GM18499 (cell line): ENCODE results near the gene ARL6IP5.

Source experiments
- ATAC-seq: cut with Tn5 transposase; IDR thresholded peaks from one replicate; pipeline ENCODE4 v1.9.1; 2021; ENCODE audit warnings: moderate number of reproducible peaks; ENCODE audit not compliant: insufficient read depth, unreplicated experiment

Gene ARL6IP5

DNA sequence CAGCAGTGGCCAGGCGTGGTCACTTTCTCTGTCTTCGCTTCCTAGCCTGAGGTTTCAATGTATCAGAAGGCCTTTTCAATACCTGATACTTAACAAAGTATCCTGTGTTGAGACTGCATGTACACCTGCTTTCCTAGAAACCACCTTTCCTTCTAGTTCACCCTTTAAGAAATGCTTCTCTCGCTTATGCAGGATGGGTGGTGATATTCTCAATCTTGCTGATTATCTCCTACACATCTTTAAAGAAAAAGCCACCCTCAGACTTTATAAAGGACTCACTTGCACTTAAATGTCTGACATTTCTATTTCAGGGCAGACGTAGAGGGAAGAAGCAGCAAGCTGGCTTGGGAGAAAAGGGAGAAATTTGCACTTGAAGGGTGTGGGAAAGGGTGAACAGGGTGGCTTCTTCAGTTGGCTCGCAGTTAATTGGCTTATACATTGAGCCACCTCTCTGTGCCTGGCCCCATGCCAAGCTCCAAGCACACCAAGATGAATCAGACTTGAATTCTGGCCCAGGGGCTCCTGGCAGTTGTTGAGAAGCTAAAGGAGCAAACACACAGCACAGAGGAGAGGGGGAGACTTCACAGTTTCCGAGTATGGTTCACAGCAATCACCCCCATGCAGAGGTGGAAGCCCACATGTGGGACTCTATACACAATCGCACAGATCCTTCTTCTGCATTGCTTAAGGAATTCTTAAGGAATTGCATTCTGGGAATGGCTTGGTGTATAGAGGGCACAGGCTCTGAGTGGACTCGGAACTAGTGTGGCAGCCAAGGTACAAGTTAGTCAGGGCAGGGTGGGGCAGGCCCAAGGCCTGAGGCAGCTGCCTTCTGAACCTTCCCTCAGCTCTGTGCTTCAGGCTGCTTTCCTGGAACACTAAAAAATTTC is 1.3 kb downstream of the ARL6IP5 start:
- no peak for ATAC-seq

DNA sequence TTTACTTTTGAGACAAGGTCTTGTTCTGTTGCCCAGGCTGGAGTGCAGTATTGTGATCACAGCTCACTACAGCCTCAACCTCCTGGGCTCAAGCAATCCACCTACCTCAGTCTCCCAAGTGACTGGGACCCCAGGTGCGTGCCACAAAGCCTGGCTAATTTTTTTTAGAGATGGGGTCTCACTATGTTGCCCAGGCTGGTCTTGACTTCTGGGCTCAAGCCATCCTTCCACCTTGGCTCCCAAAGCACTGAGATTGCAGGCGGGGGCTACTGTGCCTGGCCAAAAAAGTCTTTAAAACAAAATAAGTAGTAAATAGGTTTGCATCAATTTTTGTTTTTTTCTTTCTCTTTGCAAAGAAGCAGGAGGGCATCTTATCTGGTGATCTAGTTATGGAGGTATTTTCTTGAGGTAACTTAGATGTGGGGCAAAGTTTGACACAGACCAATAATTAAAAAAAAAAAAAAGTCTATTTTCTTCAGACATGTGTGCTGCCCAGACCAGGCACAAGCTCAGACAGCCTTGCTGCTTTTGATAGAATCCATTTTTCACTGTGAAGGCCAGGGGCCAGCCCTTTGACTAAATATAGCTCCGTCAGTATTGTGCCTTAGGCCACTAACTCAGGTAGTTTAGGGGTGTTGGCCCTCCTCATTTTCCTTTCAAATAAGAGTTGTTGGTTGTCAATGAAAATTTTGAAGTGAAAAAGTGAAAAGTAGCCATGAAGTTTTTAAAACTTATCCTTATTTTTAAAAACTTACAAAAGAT is 2.5 kb downstream of the ARL6IP5 start:
- ATAC-seq, result no peak

DNA sequence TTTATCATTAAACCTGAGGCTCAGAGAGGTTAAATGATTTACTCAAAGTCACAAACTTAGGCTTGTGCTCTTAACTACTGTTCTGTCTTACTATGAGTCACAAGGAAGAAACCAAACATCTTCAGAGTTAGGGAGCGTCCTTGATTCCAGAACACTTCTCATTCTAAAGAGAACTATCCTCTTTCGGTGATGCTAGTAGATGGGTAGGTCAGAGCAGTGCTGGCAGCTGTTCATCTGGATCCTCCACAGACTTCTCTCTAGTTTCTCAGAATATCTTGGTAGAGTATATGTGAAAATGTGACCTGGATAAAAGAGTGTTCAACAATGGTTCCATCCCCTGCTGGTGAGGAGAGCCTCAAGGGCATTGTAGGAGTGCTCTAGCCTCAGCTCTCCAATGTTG is 3.3 kb downstream of the ARL6IP5 start:
- no peak for ATAC-seq

DNA sequence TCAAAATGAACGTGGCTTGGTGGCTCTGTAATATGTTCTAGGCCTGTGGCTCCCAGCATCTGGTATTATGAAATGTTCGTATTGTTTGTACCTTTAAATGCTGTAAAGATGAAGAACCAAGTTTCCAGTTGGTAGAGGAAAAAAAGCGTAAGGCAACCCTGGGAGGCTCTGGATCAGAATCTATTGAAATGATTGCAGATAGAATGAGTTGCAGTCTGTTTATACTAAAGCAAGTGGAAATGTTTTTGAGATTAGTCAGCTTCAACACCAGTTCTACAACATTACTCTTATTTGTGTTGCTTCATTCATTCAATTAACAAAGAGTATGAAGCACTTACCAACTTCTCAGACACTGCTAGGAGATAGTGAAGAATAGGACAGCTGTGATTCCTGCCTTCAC is 5.3 kb downstream of the ARL6IP5 start:
- ATAC-seq, result no peak

DNA sequence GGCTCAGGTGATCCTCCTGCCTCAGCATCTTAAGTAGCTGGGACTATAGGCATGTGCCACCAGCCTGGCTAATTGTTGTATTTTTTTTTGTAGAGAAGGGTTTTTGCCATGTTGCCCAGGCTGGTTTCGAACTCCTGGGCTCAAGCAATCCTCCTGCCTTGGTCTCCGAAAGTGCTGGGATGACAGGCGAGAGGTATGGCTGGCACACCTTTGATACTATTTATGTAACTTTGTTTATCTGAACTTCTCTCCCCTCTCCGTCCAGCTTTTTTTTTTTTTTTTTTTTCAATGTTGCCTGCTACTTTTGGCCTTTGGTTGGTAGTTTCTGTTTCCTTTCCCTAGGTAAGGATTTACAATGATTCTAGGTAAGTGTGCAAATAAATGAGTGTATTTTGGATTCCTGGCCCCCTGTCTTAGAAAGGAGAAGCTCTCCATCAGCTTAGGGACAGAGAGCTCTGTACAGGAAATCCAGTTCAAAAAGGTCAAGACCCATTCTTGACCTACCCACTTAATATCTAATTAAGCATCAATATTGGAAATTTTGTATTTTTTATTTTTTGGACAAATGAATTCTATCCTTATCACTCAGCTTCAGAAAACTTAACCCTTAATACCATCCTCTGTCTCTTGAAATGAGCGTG is 6.8 kb downstream of the ARL6IP5 start:
- no peak for ATAC-seq

DNA sequence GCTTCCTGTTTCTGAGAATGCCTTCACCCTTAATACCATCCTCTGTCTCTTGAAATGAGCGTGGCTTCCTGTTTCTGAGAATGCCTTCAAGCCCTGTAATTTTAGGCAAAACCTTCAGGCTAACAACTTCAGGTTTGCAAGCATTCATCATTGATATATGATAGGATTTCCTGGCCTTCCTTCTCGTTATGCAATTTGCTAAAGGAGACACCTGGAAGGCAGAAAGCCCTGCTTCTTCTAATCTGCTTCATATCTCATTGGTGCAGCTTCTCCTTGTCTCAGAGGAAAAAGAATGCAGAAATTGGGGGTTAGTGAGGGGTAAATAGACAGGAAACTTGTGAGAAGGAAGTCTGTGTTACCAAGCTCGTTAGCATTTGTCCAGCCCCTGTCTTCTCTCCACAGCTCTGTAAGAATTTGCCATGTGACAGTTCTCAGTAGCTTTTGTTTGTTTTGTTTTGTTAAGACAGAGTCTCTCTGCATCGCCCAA is 7.3 kb downstream of the ARL6IP5 start:
- ATAC-seq, result peak; percentile 70

DNA sequence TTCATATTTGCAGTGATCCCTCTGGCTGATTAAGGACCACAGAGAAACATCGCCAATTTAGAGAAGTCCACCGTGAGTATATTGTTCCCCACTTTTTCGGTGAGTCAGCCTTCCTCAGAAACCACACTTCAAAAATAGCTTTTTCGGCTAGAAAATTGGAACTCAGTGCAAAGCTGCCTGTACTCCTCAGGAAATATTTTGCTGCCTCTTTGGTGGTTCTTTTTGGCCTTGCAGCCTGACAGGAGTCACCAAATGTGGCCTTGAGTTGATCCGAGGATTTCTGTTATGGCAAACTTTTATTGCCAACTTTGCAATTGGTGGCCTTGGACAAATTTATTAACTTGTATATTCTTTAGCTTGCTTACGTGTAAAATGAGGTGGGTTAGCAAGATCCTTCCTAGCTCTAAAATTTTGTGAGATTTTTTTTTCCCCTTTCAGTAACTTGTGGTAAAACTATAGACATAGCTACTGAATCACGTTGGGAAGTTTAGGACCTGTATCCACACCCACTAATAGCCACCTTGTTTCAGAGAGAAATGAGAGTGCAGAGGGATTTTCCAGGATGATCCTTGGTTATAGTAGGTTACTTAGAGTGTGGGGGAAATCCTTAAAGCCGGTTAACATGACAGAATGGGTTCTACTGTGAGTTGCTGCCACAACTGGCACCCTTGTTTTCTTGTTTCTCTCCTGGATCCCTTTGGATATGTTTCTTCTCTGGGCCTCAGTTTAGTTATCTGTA is 9.9 kb downstream of the ARL6IP5 start:
- ATAC-seq, result no peak

DNA sequence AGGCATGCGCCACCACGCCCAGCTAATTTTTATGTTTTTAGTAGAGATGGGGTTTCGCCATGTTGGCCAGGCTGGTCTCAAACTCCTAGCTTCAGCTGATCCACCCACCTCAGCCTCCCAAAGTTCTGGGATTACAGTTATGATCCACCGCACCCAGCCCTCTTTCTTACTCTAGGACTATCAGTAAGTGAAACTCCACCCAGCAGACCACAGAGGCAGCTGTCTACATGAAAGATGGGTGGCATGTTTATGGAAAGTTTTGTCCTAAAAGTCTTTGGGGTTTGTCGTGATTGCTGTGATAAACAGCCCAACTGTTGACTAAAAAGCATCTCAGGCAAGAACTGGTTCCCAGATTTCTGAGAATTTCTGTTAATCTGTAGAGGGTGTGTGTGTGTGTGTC is 10.9 kb downstream of the ARL6IP5 start:
- ATAC-seq, result no peak

DNA sequence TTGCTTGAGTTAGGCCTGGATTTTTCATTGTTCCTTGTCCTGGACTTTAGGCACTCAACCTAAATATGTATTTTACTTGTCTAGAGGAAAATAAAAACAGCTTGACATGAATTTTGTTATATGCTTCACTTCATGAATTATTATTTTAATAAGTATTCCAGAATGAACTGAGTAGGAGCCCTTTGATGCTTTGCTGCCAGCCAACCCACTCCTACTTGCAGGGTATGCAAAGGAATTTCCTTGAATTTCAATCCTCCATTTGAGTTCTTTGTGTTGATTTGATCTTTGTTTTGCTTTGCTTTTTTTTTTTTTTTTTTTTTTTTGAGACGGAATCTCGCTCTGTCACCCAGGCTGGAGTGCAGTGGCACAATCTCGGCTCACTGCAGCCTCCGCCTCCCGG is 11.6 kb downstream of the ARL6IP5 start:
- ATAC-seq, result no peak

DNA sequence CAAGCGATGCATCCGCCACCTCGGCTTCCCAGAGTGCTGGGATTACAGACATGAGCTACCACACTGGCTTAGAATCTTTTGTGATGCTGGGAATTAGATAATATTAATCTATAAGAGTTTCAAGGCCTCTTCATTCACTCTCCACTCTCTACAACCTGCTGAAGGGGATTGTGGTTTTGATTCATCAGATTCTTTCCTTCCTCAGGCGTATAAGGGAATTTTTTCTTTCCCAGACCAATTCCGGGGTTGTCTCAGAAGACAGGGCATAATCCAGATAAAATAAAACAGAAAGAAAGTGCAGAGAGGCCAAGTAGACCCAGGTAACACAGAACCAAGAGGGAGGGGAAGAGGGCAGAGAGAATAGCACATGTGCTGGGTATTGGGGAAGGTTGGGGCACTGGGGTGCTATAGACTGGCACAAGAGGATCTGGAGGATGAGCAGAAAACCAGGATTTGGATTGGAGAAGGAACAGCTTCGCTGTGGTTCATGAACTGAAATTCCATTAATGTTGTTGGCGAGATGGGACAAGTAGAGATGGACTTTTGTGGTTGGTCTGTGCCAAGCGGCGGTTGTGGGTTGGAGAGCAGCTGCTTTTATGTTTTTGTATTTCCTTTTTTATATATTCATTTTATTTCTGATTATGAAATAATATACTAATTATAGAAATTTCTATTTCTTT is 12.8 kb downstream of the ARL6IP5 start:
- ATAC-seq, result no peak

DNA sequence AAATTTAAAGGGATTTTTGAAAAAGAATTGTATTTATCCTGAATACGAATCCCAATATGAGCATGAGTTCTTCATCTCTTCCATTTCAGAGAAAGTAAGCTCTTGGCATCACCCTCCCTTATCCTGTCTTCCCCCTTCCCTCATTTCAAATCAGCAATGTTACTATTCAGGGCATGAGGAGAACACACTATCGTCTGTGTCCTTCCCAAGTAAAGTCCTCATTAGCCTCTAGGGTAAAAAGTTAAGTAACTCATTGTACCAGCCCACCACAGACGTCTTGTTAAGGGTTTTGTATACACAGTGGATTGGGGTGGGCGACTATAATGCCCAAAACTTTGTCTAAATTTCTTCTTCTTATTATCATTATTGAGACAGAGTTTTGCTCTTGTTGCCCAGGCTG is 14.8 kb downstream of the ARL6IP5 start:
- ATAC-seq, result no peak

DNA sequence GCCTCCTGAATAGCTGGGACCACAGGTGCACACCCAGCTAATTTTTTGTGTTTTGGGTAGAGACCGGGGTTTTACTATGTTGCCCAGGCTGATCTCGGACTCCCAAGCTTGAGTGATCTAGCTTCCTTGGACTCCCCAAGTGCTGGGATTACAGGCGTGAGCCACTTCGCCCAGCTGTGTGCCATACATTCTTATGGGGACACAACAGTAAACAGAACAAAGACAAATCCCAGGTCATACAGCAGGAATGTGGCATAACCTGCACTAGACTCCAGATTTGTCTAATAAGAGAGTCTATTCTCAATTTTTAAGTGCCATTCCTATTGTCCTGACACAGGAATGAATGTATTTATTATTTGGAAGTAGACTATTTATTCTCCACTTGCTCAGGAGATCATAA is 17.6 kb downstream of the ARL6IP5 start:
- ATAC-seq, result no peak

DNA sequence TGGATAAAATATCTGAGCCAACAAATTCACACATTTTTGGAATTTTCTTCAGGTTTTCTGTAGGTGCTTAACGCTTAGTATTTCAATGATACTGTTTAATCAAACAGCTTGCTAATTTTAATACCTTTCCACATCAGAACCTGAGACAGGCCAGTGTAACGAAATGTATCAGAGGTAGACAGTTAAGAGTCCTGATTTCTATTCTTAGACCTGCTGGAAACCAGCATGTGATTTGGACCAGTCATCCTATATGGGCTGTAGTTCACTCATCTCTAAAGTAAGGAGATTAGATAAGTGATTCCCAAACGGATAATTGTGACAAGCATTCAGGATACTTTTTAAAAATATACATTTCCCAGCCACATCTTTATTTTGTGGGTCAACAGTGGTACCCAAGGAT is 18.4 kb downstream of the ARL6IP5 start:
- ATAC-seq, result no peak

DNA sequence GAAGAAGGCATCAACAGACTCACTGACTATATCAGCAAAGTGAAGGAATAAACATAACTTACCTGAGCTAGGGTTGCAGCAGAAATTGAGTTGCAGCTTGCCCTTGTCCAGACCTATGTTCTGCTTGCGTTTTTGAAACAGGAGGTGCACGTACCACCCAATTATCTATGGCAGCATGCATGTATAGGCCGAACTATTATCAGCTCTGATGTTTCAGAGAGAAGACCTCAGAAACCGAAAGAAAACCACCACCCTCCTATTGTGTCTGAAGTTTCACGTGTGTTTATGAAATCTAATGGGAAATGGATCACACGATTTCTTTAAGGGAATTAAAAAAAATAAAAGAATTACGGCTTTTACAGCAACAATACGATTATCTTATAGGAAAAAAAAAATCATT is 19.8 kb downstream of the ARL6IP5 start:
- ATAC-seq, result no peak

DNA sequence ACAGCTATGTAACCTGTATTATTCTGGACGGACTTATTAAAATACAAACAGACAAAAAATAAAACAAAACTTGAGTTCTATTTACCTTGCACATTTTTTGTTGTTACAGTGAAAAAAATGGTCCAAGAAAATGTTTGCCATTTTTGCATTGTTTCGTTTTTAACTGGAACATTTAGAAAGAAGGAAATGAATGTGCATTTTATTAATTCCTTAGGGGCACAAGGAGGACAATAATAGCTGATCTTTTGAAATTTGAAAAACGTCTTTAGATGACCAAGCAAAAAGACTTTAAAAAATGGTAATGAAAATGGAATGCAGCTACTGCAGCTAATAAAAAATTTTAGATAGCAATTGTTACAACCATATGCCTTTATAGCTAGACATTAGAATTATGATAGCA is 20.6 kb downstream of the ARL6IP5 start:
- no peak for ATAC-seq

DNA sequence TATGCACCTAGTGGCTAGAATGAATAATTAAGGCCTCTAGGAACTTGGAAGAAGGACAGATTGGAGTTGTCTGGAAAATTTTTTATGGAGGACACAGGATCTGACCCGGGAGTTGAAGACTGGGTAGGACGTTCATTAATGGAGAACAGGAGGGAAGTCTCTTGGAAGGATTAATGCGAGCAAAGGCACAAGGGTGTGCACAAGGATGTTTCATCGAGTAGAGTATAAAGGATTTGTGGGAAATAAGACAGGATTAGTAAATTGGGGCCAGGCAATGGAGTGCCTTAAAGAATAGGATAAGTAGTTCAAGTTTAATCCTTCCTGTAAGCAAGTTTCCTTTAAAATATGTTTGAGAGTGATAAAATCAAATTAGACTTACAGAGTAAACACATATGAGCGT is 23.1 kb downstream of the ARL6IP5 start:
- no peak for ATAC-seq

DNA sequence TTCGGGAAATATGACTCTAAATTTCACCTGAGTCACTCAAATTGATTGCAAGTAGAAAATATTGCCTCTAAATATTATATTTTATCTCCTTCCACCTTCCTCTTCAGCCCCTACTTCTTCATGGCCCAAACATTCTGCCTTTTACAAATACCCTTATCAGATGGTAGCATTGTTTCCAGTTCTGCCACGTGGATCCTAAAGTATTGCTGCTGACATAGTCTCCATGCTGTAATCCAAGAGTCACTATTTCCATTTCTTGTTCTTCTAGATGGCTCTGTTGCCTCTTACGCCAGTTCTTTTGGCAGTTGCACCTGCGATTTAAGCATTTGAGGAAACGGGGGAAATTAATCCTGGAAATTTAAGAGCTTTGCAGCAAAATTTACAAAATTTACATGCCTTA is 24.1 kb downstream of the ARL6IP5 start:
- ATAC-seq, result no peak

DNA sequence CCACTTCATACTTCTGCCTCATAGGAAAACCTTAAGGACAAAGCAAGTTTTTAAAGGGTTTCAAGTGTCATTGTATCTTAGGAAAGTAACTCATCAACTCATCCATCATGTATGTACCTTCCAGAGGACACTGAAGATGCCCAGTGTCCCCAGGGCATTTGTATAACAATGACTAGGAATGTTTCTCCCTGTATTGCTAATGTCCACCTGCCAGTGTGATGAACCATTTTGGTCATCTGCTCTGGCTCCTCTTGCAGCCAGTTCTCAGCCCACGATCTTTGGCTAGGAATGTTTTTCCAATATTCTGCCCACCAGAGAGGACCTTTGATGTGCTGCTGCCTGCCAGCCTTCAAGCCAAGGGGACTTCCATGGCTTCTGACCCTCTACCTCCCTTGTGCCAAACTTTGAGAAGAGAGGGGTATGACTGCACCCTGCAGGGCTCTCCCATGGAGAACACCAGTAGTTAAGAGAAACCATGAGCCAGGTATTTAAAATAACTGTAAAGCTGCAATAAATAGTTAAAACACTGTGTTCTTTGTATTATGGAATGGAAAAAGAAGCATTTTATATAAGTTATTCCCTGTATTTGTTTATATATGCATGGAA is 26.3 kb downstream of the ARL6IP5 start:
- no peak for ATAC-seq

DNA sequence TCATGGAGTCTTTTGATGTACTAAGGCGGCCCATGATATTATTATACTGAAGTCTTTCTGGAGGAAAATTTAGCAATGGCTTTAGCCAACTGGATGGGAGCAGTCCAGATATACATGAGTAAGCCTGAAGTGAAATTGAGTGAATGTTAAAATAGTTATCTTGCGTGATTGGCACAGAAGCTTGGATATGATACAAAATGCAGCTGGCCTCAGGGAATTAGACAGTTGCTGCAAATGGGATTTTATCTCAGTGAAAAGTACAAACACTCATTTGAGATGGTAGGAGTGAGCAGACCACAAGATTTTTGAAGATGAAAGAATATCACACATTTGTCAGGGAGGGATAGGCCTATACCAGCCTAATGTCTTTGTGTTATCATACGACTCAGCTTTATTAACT is 28.8 kb downstream of the ARL6IP5 start:
- ATAC-seq, result no peak
